ENCODE measurements around the gene MPND.
"Not testable (repeated sequence)": the region's sequence is repeated elsewhere in the genome, so short reads cannot be mapped to it uniquely, and the experiment has no call there.

MPND gene

DNA sequence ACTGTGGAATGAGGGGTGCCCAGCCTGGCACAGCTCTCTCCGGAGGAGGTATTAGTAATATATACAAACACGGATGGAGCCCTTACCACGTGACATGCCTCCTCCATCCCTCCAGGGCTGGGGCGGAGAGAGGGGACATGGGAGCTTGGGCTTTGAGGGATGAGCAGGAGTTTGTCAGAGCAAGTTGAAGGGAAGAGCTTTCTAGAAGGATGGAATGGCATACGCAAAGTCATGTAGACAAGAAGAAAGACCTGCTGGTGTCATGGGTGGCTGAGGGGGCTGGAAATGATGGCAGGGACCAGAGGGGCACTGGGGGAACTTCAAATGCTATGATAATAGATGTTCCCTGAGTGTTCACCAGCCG, 2.6 kb downstream of the MPND start:
- H3K27me3 ChIP-seq (ENCODE audit: control insufficient read depth in 5 of 5, insufficient read depth in 4 of 5, low read length in 5 of 5) = peaks cover 0 to 3% (median 0%) of the 10 kb centered on the region in 5 donors
- no peak overlapping the region for H3K4me3 ChIP-seq (ENCODE audit: low read depth in 1 of 5, low read length in 5 of 5)
- H3K4me1 ChIP-seq (ENCODE audit: control insufficient read depth in 5 of 5, insufficient read depth in 5 of 5, low read length in 5 of 5) = peaks cover 8 to 20% (median 18%) of the 10 kb centered on the region in 5 donors
- no peak overlapping the region for H3K27ac ChIP-seq (ENCODE audit: low read depth, low read length)
- peaks cover 0 to 9% (median 7%) of the 10 kb centered on the region in 5 donors for H3K36me3 ChIP-seq (ENCODE audit: control insufficient read depth in 5 of 5, insufficient read depth in 5 of 5, low read length in 5 of 5)
- H3K9ac ChIP-seq (ENCODE audit: low read length in 5 of 5) = no peak overlapping the region
- no peaks in the 10 kb centered on the region for H3K9me3 ChIP-seq (ENCODE audit: control insufficient read depth in 5 of 5, low read length in 5 of 5)

GRCh38 chr19:4347521-4347920, 4.2 kb downstream of the MPND start:
- H3K4me3 ChIP-seq (ENCODE audit: low read depth in 1 of 5, low read length in 5 of 5) = no peak overlapping the region
- no peak overlapping the region for H3K9ac ChIP-seq (ENCODE audit: low read length in 5 of 5)
- no peak overlapping the region for H3K27ac ChIP-seq (ENCODE audit: low read depth, low read length)
- peaks cover 5 to 14% (median 12%) of the 10 kb centered on the region in 5 donors for H3K4me1 ChIP-seq (ENCODE audit: control insufficient read depth in 5 of 5, insufficient read depth in 5 of 5, low read length in 5 of 5)
- no peaks in the 10 kb centered on the region for H3K9me3 ChIP-seq (ENCODE audit: control insufficient read depth in 5 of 5, low read length in 5 of 5)
- H3K36me3 ChIP-seq (ENCODE audit: control insufficient read depth in 5 of 5, insufficient read depth in 5 of 5, low read length in 5 of 5) = peaks cover 0 to 9% (median 7%) of the 10 kb centered on the region in 5 donors
- H3K27me3 ChIP-seq (ENCODE audit: control insufficient read depth in 5 of 5, insufficient read depth in 4 of 5, low read length in 5 of 5) = no peaks in the 10 kb centered on the region

DNA sequence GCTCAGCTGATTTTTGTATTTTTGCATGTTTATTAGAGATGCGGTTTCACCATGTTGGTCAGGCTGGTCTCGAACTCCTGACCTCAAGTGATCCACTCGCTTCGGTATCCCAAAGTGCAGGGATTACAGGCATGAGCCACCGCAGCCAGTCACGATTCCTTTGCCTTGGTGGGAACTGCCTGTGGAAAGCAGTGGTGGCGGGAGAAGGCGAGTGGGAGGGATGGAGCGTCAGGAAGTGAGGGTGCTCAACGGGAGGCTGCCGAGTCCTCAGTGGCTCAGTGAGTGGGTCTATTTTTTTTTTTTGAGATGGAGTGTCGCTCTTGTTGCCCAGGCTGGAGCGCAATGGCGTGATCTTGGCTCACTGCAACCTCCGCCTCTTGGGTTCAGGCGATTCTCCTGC, 5.9 kb downstream of the MPND start:
- peaks cover 0 to 15% (median 9%) of the 10 kb centered on the region in 5 donors for H3K36me3 ChIP-seq (ENCODE audit: control insufficient read depth in 5 of 5, insufficient read depth in 5 of 5, low read length in 5 of 5)
- H3K9ac ChIP-seq (ENCODE audit: low read length in 5 of 5); H3K27me3 ChIP-seq (ENCODE audit: control insufficient read depth in 5 of 5, insufficient read depth in 4 of 5, low read length in 5 of 5); H3K27ac ChIP-seq (ENCODE audit: low read depth, low read length); H3K4me3 ChIP-seq (ENCODE audit: low read depth in 1 of 5, low read length in 5 of 5); H3K9me3 ChIP-seq (ENCODE audit: control insufficient read depth in 5 of 5, low read length in 5 of 5); H3K4me1 ChIP-seq (ENCODE audit: control insufficient read depth in 5 of 5, insufficient read depth in 5 of 5, low read length in 5 of 5): not testable (repeated sequence)

DNA sequence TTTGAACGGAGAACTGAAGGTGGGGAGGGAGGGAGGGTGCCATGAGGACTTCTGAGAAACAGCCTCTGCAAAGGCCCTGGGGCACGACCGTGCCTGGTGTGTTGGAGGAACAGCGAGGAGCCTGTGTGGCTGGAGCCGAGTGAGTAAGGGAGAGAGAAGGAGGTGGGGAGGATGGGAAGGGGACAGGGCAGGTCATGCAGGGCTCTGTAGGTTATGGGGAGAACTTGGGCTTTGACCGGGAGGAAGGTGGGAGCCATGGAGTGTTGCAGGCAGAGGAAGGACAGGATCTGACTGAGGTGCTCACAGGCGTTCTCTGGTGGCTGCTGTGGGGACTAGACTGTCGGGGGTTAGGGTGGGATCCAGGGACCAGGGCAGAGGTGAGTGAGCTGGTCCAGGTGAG, 6.7 kb downstream of the MPND start:
- H3K9ac ChIP-seq (ENCODE audit: low read length in 5 of 5) = no peak overlapping the region

GRCh38 chr19:4350726-4351125, 7.4 kb downstream of the MPND start:
- Histone ChIP-seq H3K27ac (ENCODE audit: low read depth, low read length) (no peak overlapping the region), H3K9ac (ENCODE audit: low read length in 5 of 5) (no peak overlapping the region), H3K9me3 (ENCODE audit: control insufficient read depth in 5 of 5, low read length in 5 of 5) (no peaks in the 10 kb centered on the region), H3K27me3 (ENCODE audit: control insufficient read depth in 5 of 5, insufficient read depth in 4 of 5, low read length in 5 of 5) (no peaks in the 10 kb centered on the region), H3K4me1 (ENCODE audit: control insufficient read depth in 5 of 5, insufficient read depth in 5 of 5, low read length in 5 of 5) (no peaks in the 10 kb centered on the region), H3K4me3 (ENCODE audit: low read depth in 1 of 5, low read length in 5 of 5) (no peak overlapping the region), H3K36me3 (ENCODE audit: control insufficient read depth in 5 of 5, insufficient read depth in 5 of 5, low read length in 5 of 5) (peaks cover 0 to 16% (median 10%) of the 10 kb centered on the region in 5 donors)

More for the DNA sequence above, 6.7 kb downstream of the MPND start:
- peaks cover 0 to 18% (median 11%) of the 10 kb centered on the region in 5 donors for H3K36me3 ChIP-seq (ENCODE audit: control insufficient read depth in 5 of 5, insufficient read depth in 5 of 5, low read length in 5 of 5)
- H3K27me3 ChIP-seq (ENCODE audit: control insufficient read depth in 5 of 5, insufficient read depth in 4 of 5, low read length in 5 of 5) = no peaks in the 10 kb centered on the region
- H3K27ac ChIP-seq (ENCODE audit: low read depth, low read length) = no peak overlapping the region
- H3K9me3 ChIP-seq (ENCODE audit: control insufficient read depth in 5 of 5, low read length in 5 of 5) = no peaks in the 10 kb centered on the region
- H3K4me1 ChIP-seq (ENCODE audit: control insufficient read depth in 5 of 5, insufficient read depth in 5 of 5, low read length in 5 of 5) = no peaks in the 10 kb centered on the region
- H3K4me3 ChIP-seq (ENCODE audit: low read depth in 1 of 5, low read length in 5 of 5) = no peak overlapping the region

- Histone ChIP-seq H3K36me3 (ENCODE audit: control insufficient read depth in 5 of 5, insufficient read depth in 5 of 5, low read length in 5 of 5) (peaks cover 0 to 14% (median 7%) of the 10 kb centered on the region in 5 donors), H3K4me3 (ENCODE audit: low read depth in 1 of 5, low read length in 5 of 5) (no peak overlapping the region), H3K4me1 (ENCODE audit: control insufficient read depth in 5 of 5, insufficient read depth in 5 of 5, low read length in 5 of 5) (no peaks in the 10 kb centered on the region), H3K9ac (ENCODE audit: low read length in 5 of 5) (no peak overlapping the region), H3K9me3 (ENCODE audit: control insufficient read depth in 5 of 5, low read length in 5 of 5) (no peaks in the 10 kb centered on the region), H3K27me3 (ENCODE audit: control insufficient read depth in 5 of 5, insufficient read depth in 4 of 5, low read length in 5 of 5) (no peaks in the 10 kb centered on the region), H3K27ac (ENCODE audit: low read depth, low read length) (no peak overlapping the region)
These were observed 9.3 kb downstream of the MPND start for GRCh38 chr19:4352701-4353121.

DNA sequence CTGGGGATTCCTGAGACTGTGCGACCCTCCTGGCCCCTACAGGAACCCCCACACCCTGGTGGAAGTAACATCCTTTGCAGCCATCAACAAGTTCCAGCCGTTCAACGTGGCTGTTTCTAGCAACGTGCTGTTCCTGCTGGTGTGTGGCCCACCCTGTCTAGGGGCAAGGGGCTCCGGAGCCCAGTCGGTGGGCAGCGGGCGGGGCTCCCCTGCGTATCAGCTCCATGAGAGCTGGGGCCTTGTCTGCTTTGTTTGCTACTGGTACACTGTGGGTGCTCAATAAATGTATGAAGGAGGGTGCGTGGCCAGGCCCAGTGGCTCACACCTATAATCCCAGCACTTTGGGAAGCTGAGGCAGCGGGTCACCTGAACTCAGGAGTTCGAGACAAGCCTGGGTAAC, 10.9 kb downstream of the MPND start:
- H3K4me3 ChIP-seq (ENCODE audit: low read depth in 1 of 5, low read length in 5 of 5) = no peak overlapping the region
- H3K27me3 ChIP-seq (ENCODE audit: control insufficient read depth in 5 of 5, insufficient read depth in 4 of 5, low read length in 5 of 5) = no peaks in the 10 kb centered on the region
- no peaks in the 10 kb centered on the region for H3K9me3 ChIP-seq (ENCODE audit: control insufficient read depth in 5 of 5, low read length in 5 of 5)
- no peaks in the 10 kb centered on the region for H3K4me1 ChIP-seq (ENCODE audit: control insufficient read depth in 5 of 5, insufficient read depth in 5 of 5, low read length in 5 of 5)
- H3K36me3 ChIP-seq (ENCODE audit: control insufficient read depth in 5 of 5, insufficient read depth in 5 of 5, low read length in 5 of 5) = peaks cover 0 to 29% (median 16%) of the 10 kb centered on the region in 5 donors
- H3K27ac ChIP-seq (ENCODE audit: low read depth, low read length) = no peak overlapping the region
- no peak overlapping the region for H3K9ac ChIP-seq (ENCODE audit: low read length in 5 of 5)

GRCh38 chr19:4354897-4355296, 11.5 kb downstream of the MPND start:
- peaks cover 0 to 36% (median 22%) of the 10 kb centered on the region in 5 donors for H3K36me3 ChIP-seq (ENCODE audit: control insufficient read depth in 5 of 5, insufficient read depth in 5 of 5, low read length in 5 of 5)
- no peak overlapping the region for H3K9ac ChIP-seq (ENCODE audit: low read length in 5 of 5)
- H3K27me3 ChIP-seq (ENCODE audit: control insufficient read depth in 5 of 5, insufficient read depth in 4 of 5, low read length in 5 of 5) = no peaks in the 10 kb centered on the region
- H3K4me3 ChIP-seq (ENCODE audit: low read depth in 1 of 5, low read length in 5 of 5) = no peak overlapping the region
- H3K9me3 ChIP-seq (ENCODE audit: control insufficient read depth in 5 of 5, low read length in 5 of 5) = no peaks in the 10 kb centered on the region
- H3K4me1 ChIP-seq (ENCODE audit: control insufficient read depth in 5 of 5, insufficient read depth in 5 of 5, low read length in 5 of 5) = no peaks in the 10 kb centered on the region
- H3K27ac ChIP-seq (ENCODE audit: low read depth, low read length) = no peak overlapping the region

- H3K9me3 ChIP-seq (ENCODE audit: control insufficient read depth in 5 of 5, low read length in 5 of 5) = no peaks in the 10 kb centered on the region
- H3K9ac ChIP-seq (ENCODE audit: low read length in 5 of 5) = no peak overlapping the region
- no peaks in the 10 kb centered on the region for H3K27me3 ChIP-seq (ENCODE audit: control insufficient read depth in 5 of 5, insufficient read depth in 4 of 5, low read length in 5 of 5)
- no peaks in the 10 kb centered on the region for H3K4me1 ChIP-seq (ENCODE audit: control insufficient read depth in 5 of 5, insufficient read depth in 5 of 5, low read length in 5 of 5)
- H3K4me3 ChIP-seq (ENCODE audit: low read depth in 1 of 5, low read length in 5 of 5) = no peak overlapping the region
- H3K27ac ChIP-seq (ENCODE audit: low read depth, low read length) = no peak overlapping the region
- H3K36me3 ChIP-seq (ENCODE audit: control insufficient read depth in 5 of 5, insufficient read depth in 5 of 5, low read length in 5 of 5) = peaks cover 0 to 59% (median 44%) of the 10 kb centered on the region in 5 donors
These were observed 13.9 kb downstream of the MPND start for GRCh38 chr19:4357095-4357797.

DNA sequence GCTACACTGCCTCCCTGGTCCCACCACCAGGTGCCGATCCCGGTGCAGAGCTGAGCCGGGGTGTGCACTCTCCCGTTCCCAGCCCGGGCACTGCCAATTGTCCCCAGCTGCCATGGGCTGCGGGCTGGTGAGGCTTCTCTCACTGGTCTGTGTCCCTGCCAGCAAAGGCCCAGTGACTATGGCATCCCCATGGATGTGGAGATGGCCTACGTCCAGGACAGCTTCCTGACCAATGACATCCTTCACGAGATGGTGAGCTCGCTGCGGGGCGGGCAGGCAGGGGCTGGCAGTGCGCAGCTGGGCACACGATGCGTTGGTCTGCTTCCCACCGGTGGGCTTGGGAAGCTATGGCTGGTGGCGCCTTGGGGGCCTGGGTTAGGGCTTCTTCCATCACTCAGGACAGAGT, 14.6 kb downstream of the MPND start:
- H3K36me3 ChIP-seq (ENCODE audit: control insufficient read depth in 5 of 5, insufficient read depth in 5 of 5, low read length in 5 of 5) = peaks cover 0 to 66% (median 51%) of the 10 kb centered on the region in 5 donors
- no peak overlapping the region for H3K27ac ChIP-seq (ENCODE audit: low read depth, low read length)
- H3K27me3 ChIP-seq (ENCODE audit: control insufficient read depth in 5 of 5, insufficient read depth in 4 of 5, low read length in 5 of 5) = no peaks in the 10 kb centered on the region
- no peak overlapping the region for H3K9ac ChIP-seq (ENCODE audit: low read length in 5 of 5)
- no peak overlapping the region for H3K4me3 ChIP-seq (ENCODE audit: low read depth in 1 of 5, low read length in 5 of 5)
- no peaks in the 10 kb centered on the region for H3K9me3 ChIP-seq (ENCODE audit: control insufficient read depth in 5 of 5, low read length in 5 of 5)
- H3K4me1 ChIP-seq (ENCODE audit: control insufficient read depth in 5 of 5, insufficient read depth in 5 of 5, low read length in 5 of 5) = no peaks in the 10 kb centered on the region

Measured in subcutaneous abdominal adipose tissue (tissue), 5 donors.